COLO829 (cell line): ENCODE data around the gene ZNF18.
"Not testable (repeated sequence)": the region's sequence is repeated elsewhere in the genome, so short reads cannot be mapped to it uniquely, and the experiment has no call there.

Source experiments
- DNase-seq: peaks from one replicate; pipeline ENCODE4 v3.0.0; 2012; ENCODE audit warnings: low spot score

The ZNF18 gene

DNA sequence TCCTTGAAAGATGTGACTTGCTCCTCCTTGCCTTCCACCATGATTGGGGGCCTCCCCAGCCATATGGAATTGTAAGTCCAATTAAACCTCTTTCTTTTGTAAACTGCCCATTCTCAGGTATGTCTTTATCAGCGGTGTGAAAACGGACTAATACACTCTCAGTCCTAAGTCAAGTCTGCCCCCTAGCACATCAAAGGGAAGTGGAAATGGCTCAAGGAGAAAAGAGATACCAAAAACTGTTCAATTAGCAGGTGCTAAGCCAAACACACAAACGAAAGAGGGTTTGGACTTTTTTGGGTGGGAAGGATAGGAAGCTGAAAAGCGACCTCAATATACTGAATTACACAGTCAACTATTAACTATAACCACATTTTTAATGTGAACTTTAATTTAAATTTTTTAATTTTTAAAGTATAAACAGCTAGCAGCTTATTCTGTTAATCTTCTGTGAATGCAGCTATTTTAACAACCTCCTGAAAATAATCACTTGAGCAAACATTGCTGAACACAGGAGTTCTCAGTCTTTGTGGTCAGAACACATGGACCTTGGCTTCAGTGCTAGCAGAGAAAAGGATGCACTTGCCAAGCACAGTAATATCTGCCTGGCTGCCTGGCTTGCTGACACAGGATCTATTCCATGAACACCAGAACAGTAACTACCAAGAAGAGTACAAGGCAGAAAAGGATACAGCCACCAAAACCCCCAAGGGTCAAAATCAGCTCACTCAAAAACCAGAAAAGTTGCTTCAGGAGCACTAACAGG, 10.9 kb downstream of the ZNF18 start:
- DNase-seq: no peak

DNA sequence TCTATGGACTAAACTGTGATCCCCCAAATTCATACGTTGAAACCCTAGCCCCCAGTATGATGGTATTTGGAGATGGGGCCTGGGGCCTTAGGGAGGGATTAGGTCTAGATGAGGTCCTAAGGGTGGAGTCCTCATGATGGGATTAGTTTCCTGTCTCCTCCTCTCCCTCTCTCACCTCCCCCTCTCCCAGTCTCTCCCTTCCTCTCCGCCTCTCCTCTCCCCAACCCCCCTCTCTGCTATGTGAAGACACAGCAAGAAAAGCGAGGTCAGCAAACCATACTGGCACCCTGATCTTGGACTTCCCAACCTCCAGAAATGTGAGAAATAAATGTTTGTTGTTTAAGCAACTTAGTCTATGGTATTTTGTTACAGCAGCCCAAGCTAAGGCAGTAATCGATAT, 15.4 kb downstream of the ZNF18 start:
- no peak for DNase-seq

DNA sequence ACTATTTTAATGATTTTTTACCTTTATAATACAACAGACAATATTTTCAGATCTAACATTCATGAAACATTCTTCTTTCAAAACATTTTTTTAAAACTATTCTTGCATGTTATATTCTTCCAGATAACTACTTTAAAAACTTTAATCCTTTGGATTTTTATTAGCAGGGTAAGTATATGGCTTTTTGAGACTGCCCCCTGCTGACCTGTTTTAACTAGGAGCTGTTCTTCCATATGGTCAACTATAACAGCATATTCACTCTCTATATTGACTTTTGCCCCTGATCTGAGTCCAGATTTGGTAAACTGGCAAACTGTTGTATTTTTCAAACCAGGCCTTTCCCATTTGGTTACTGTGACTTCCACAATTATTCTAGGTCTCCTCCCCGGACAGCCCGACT, 16.5 kb downstream of the ZNF18 start:
- DNase-seq: no peak

DNA sequence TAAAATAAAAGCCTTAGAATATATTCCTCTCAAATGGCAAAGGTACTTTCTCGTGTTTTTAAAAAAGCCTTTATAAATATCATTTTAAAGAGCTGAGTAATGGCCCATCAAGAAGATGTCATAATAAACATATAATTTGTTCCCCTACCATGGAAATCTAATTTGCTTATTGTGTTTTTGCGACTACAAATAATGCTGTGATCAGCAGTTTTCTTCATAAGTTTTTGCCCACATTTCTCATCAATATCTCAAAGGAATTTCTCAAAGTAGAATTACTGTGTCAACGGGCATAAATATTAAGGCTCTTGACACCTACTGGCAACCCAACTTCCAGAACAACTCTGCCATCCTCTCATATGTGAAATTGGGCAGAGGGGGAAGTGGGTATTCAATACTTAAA, 17.5 kb downstream of the ZNF18 start:
- DNase-seq: no peak

DNA sequence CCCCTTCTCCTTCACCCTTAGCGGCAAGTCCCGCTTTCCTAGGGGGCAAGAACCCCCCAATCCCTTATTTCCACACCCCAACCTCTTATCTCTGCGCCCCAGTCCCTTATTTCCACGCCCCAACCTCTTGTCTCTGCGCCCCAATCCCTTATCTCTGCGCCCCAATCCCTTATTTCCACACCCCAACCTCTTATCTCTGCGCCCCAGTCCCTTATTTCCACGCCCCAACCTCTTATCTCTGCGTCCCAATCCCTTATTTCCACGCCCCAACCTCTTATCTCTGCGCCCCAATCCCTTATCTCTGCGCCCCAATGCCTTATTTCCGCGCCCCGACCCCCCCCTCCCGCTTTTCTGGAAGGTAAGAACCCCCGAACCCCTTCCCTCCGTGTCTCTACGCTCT, 24.5 kb downstream of the ZNF18 start:
- not testable (repeated sequence) for DNase-seq

DNA sequence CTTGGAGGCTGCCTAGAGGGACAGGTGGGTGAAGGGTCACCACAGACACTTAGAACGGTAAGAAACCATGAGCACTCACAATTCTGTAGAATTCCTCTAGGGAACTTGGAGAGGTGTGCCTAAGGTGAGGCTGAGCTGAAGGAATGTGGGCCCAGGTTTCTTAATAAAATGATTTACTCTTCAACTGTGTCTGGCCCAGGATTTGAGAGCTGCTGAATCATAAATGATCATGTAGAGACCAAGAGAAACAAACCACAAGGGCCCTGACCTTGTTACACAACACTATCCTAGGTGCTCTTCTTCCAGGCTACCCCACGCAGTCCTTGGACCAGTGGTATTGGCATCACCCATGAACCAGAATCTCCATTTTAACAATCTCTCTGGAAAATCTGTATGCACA, 27.7 kb downstream of the ZNF18 start:
- no peak for DNase-seq

DNA sequence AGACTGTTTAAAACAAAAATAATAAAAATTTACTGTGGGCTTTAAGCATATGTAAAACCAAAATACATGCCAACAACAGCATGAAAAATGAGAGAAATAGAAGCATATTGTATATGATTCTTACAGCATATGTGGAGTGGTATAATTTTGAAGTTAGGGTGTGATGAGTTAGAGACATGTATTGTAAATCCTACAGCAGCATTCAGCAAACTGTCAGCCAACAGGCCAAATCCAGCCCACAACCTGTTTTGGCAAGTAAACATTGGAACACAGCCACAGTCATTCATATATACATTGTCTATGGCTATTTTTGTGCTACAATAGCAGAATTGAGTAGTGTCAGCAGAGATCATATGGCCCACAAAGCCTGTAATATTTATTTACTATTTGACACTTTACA, 42.3 kb downstream of the ZNF18 start:
- DNase-seq: no peak

DNA sequence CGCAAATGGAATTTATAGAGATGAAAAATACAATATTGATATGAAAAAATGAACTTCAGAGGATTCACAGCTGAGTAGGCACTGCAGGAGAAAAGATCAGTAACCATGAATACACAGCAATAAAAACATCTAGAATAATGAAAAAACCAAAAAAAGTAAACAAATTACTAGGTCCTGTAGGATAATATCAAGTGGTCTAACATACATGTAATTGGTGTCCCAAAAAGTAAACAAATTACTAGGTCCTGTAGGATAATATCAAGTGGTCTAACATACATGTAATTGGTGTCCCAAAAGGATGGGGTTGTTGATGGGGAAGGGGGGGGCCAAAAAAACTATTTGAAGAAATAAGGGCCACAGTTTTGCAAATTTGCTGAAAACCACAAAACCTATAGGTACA, 43.4 kb downstream of the ZNF18 start:
- DNase-seq: no peak

DNA sequence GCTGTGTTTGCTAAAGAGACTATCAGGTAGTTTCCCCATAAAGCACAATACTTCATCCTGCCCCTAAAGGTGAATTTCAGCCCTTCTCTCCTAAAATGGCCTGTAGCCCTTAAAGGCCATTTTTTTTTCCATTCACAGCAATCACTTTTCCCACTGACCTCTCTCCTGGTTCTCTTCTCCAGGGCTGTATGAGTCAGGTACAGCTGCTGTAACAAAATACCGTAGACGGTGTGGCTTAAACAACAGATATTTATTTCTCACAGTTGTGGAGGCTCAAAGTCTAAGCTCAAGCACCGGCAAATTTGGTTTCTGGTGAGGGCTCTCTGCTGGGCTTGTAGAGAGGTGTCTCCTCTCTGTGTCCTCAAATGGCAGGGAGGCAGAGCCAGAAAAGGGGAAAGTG, 44.7 kb downstream of the ZNF18 start:
- DNase-seq: no peak

DNA sequence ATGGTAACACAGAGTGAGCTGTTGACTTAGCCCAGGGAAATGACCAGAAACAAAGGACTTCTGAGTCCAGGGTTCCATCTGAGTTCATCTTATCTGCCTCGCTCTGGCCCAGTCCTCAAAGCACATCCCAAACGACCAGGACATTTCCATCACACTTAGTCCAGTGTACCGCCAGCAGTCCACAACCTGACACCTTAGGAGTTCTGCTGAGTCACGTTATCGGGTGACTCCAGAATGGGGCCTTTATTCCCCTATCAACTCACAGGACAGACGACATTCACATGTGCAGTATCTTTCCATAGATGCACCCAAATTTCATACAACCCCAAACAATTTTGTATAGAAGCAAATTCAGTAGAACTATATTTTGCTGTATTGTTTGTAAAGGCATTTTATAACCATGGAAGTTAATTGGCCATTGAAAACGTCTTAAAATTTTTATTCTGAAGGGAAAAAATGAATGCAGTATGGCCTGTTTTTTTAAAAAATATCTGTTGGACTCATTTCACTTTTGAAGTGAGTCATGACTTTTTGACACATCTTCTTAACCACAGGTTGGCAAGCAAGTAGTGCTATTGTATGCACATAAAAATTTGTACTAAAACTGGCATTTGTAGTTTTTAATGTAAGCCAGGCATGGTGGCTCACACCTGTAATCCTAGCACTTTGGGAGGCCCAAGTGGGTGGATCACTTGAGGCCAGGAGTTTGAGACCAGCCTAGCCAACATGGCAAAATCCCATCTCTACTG, 46.3 kb downstream of the ZNF18 start:
- DNase-seq: no peak

DNA sequence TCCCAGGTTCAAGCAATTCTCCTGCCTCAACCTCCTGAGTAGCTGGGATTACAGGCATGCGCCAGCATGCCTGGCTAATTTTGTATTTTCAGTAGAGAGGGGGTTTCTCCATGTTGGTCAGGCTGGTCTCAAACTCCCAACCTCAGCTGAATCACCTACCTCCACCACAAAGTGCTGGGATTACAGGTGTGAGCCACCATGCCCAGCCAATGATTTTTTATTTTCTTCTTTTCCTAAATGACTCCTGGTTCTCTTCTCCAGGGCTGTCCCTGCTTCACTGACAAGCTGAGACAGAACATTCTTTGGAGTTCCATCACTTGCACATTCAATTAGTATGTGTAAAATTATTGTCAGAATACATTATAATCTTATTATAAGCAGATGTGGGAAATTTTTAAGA, 47.7 kb downstream of the ZNF18 start:
- DNase-seq: not testable (repeated sequence)

DNA sequence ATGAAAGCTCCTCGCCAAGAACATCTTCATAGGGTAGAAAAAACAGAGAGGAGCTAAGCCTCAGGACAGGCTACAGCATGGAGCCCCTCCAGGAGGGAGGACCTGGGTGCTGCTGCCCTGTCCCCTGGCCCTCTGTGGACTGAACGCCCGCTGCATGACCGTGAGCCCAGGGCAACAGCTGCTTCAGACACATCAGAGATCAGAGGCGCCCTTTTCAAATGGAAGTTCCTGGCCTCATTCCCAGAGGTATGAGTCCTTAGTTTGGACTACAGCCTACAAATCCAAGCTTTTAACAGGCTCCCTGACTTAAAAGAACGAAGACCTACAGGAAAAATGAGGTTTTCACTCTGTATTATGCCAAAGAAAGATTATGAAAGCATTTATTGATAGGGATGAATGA, 48.5 kb downstream of the ZNF18 start:
- peak; percentile 24 for DNase-seq

DNA sequence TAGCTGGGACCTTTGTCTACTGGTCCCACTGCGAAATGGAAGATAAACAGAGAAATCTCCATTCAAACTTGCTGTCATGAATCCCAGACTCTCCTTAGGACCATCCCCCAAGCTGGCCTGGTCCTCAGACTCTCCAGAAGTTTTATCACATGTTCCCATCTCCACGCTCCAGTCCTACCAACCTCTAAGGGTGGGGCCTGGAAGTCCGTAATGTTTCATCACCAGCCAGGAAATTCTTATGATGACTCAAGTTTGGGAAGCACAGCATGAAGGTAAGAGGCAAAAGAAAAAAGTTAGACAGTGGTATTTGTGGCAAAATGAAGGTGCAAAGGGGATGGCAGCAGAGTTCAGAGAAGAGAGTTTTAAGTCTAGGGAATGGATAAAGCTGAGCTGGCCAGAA, 52.7 kb downstream of the ZNF18 start:
- DNase-seq: no peak

DNA sequence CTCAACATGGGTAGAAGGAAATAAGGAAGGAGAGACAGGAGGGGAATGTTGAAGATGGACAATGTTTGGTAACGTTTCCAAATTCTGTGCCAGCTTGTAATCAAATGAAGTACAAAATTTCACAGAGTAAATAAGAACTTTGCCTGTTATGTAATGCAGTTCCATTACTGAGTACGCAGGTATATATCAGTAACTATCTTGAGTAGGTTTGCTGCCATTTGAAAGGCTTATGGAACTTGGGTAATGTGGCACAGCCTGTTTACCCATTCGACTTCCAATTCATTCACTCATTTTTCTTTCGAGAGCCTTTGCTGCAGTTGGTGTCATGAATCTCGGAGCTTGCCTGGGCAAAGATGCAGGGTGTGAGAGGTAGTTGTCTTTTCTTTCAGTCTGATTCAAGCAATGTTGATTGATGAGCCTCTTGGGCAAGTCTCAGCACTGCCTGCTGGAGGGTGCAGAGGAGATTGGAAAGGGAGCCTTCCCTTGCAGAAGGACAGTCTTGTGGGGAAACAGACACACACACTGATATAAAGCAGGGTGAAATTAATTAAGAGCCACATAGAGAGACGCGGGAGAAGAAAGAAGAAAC, 53.4 kb downstream of the ZNF18 start:
- DNase-seq: no peak

DNA sequence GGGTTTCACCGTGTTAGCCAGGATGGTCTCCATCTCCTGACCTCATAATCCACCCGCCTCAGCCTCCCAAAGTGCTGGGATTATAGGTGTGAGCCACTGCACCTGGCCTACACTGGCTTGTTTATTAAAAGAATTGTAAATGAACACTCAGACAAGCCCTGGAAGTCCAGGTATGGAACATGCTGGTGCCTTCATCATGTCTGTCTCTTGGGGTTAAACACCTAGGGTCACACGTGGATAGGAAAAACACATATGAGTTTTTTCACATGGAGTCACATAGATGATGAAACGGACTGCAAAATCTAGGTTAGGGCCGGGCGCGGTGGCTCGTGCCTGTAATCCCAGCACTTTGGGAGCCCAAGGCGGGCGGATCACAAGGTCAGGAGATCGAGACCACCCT, 54.2 kb downstream of the ZNF18 start:
- not testable (repeated sequence) for DNase-seq

DNA sequence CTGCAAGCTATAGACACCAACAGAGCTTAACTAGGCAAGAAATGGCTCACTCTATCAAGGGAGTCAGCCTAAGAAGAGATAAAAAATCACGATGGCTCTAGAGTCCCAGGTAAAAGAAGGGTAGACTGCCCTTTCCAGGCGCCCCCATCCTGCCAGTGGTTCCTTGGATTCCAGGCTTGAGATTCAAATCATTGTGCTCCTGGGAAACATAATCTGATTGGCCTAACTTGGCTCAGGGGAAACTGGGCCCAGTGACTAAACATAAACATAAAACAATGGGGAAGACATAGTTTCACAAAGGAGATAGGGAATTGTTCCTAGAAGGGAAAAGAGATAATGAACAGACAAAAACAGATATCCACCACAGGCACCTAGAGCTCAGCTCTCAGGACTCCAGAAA, 56.4 kb downstream of the ZNF18 start:
- DNase-seq: no peak

DNA sequence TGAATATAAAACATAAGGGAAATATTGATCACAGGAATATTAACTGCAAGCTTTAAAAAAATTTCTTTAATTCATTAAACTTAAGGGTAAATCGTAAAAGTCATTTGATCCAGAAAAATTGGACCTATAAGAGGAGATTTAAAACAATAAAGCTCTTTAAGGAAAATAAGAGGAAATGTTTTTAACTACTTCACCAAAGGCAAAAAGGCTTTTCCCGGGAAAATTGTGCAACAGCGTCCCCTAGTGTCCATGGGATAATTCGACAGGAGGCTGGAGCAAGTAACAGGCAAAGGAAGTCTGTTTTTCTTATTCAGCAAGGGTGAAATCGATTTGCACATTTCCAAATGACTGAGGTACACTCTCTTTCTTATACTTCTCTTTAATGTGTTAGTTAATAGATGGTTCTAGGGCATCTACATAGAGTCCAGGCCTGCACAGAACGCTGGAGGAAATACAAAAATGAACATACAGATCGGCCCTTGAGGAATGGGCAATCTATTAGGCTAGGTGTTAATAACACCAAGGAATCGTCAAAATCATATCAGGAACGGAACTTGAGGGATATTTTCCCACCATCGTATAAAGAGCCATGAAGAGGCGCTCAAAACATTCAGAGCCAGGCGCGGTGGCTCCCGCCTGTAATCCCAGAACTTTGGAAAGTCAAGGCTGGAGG, 61.4 kb downstream of the ZNF18 start:
- peak; percentile 50 for DNase-seq

DNA sequence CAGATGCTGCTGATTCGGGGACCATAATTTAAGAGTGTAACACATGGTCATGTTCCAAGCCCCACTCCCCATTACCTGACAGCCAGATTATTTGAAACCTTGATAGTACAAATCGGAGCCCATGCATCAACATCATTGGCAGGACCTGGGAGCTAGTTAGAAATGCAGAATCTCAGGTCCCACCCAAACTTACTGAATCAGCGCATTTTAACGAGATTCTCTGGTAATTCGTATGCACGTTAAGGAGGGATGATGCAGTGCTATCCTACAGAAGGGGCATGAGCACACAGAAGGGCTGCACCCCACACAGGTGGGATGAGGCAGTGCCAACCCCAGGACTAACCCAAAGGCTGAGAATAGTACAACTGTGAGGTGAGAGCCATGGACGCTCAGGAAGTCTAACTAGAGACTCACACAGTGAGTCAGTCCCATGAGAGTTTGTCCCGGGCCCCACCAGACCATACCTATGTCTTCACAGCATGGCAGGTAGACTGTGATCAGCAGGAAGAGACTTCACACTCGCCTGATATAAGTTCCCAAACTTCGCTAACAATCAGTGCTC, 64.9 kb downstream of the ZNF18 start:
- no peak for DNase-seq

DNA sequence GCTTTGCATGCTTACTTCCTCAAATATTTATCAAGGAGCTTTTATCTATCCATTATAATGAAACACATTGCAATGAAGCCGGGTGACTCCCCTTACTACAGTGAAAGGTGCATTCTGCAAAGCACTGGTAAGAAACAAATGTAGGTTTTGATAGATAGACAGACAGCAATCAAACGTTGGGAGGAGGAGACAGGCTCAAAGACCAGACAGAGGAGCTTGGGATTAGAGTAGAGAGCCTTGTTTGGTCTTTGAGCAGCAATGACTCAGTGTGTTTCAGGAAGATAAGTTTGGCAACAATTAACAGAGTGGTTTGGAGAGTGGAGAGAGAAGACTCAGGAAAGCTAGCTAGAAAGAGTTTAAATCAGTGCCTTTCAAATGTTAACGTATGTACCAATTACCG, 68.8 kb downstream of the ZNF18 start:
- DNase-seq: peak; percentile 21
